HepG2 (cell line): ENCODE measurements around the gene FILIP1. TPM values are rescaled to one million over a fixed set of nuclear protein-coding genes. Genes with fewer than 3 reads are reported as not detected.

Experiments
- ATAC-seq: fragments of 200-7000 bp; cut with Tn5 transposase; 3 replicates; pipeline ENCODE4 v1.9.1; 2020; ENCODE audit warnings: mild to moderate bottlenecking, moderate library complexity
- BruUV-seq: library from RNA; stranded (reverse); fragments of 400-500 nt; replicated peaks from 2 replicates; lab custom pipeline; 2021; lab: Mats Ljungman, UMichigan
- CTCF ChIA-PET: fragments of 300-600 bp; formaldehyde crosslinking; extraction: SDS; loops from one replicate; lab custom pipeline; 2021; ENCODE audit warnings: low total read pairs, inconsistent platforms, low intra/inter-chr PET ratio; lab: Yijun Ruan, JAX
- POLR2A ChIA-PET: fragments of 350-600 bp; sonication (Branson Sonifier 250); formaldehyde crosslinking; loops from one replicate; lab custom pipeline; 2020; ENCODE audit warnings: antibody characterized with exemption, inconsistent platforms; lab: Yijun Ruan, JAX
- DNase-seq: peaks from one replicate; pipeline ENCODE4 v3.0.0-alpha.2; 2015; ENCODE audit warnings: low spot score
- FAIRE-seq: peaks from 3 replicates; lab custom pipeline; 2011; peaks lifted over from hg19 to GRCh38; lab: Jason Lieb, UNC
- H2AFZ ChIP-seq: one replicate; pipeline ENCODE4 v1.6.1; 2011; ENCODE audit warnings: low read length, inconsistent platforms
- H3K27ac ChIP-seq: fragments of 300-600 bp; 3 replicates; pipeline ENCODE4 v1.8.0; 2011; ENCODE audit warnings: mixed run types, mild to moderate bottlenecking, mixed read lengths, low read length, inconsistent platforms; ENCODE audit not compliant: insufficient read depth; ENCODE audit errors: extremely low read length
- H3K27me3 ChIP-seq, 2 experiments: fragments of 200-600 bp in 1 of 2; 2 replicates in 1 of 2; 3 replicates in 1 of 2; pipeline versions ENCODE4 v1.6.0 to v1.8.0; 2011; ENCODE audit warnings: low read length in 2 of 2, mild to moderate bottlenecking in 2 of 2, moderate library complexity in 2 of 2, inconsistent platforms in 1 of 2; ENCODE audit not compliant: insufficient read depth in 2 of 2, control insufficient read depth in 1 of 2
- H3K36me3 ChIP-seq, 2 experiments: fragments of 200-600 bp in 1 of 2; replicated peaks in 1 of 2; 2 replicates in 1 of 2; 3 replicates in 1 of 2; pipeline versions ENCODE4 v1.5.1 to v1.8.0; 2011; ENCODE audit warnings: low read length in 2 of 2, inconsistent platforms in 1 of 2; ENCODE audit not compliant: insufficient read depth in 2 of 2, control insufficient read depth in 1 of 2
- H3K4me1 ChIP-seq: 2 replicates; pipeline ENCODE4 v1.5.1; 2012; ENCODE audit warnings: low read length, inconsistent platforms; ENCODE audit not compliant: insufficient read depth
- H3K4me2 ChIP-seq: 2 replicates; pipeline ENCODE4 v1.6.0; 2011; ENCODE audit warnings: low read depth, low read length, inconsistent platforms
- H3K4me3 ChIP-seq, 3 experiments: fragments of 200-600 bp in 1 of 3; sonication (generic), shearing (Covaris generic) in 1 of 3; replicated peaks in 1 of 3; 2 replicates each; pipeline ENCODE4 v1.5.1; 2011 to 2016; ENCODE audit warnings: low read length in 3 of 3, inconsistent platforms in 2 of 3, low read depth in 2 of 3, mild to moderate bottlenecking in 2 of 3, control low read depth in 1 of 3, mixed read lengths in 1 of 3; ENCODE audit not compliant: insufficient read depth in 1 of 3
- H3K79me2 ChIP-seq: one replicate; pipeline ENCODE4 v1.6.1; 2011; ENCODE audit warnings: low read length, inconsistent platforms; ENCODE audit not compliant: insufficient read depth
- H3K9ac ChIP-seq: 2 replicates; pipeline ENCODE4 v1.6.0; 2011; ENCODE audit warnings: mild to moderate bottlenecking, low read depth, low read length, inconsistent platforms; ENCODE audit not compliant: insufficient read depth
- H3K9me3 ChIP-seq: 2 replicates; pipeline ENCODE4 v1.5.1; 2012; ENCODE audit warnings: mild to moderate bottlenecking, low read length
- H4K20me1 ChIP-seq: 2 replicates; pipeline ENCODE4 v1.6.0; 2011; ENCODE audit warnings: inconsistent platforms, mild to moderate bottlenecking, low read length, moderate library complexity; ENCODE audit not compliant: insufficient read depth
- E2F1 ChIP-seq: sonication (generic); formaldehyde crosslinking; IDR thresholded peaks from 2 replicates; pipeline ENCODE4 v1.5.0; 2020; ENCODE audit warnings: missing genetic modification reagents
- KLF11 ChIP-seq: IDR thresholded peaks from 2 replicates; pipeline ENCODE4 v1.6.1; 2016; ENCODE audit warnings: missing compliant biosample characterization
- KLF6 ChIP-seq: IDR thresholded peaks from 2 replicates; pipeline ENCODE4 v1.8.0; 2016; ENCODE audit warnings: missing biosample characterization, missing genetic modification reagents
- PHF21A ChIP-seq: sonication (generic); formaldehyde crosslinking; IDR thresholded peaks from 2 replicates; pipeline ENCODE4 v1.5.0; 2020; ENCODE audit warnings: mild to moderate bottlenecking, missing genetic modification reagents
- RELA ChIP-seq: sonication (generic); formaldehyde crosslinking; IDR thresholded peaks from 2 replicates; pipeline ENCODE4 v1.4.0; 2020; ENCODE audit warnings: missing genetic modification reagents
- ZBTB8A ChIP-seq: sonication (generic); formaldehyde crosslinking; IDR thresholded peaks from 2 replicates; pipeline ENCODE4 v1.4.0; 2020; ENCODE audit warnings: mild to moderate bottlenecking, low read depth, missing genetic modification reagents, borderline replicate concordance
- ZNF235 ChIP-seq: sonication (generic); formaldehyde crosslinking; IDR thresholded peaks from 2 replicates; pipeline ENCODE4 v1.8.1; 2023; ENCODE audit warnings: mild to moderate bottlenecking, missing genetic modification reagents, borderline replicate concordance
- ZNF256 ChIP-seq: sonication (generic); formaldehyde crosslinking; conservative IDR thresholded peaks from 2 replicates; pipeline ENCODE4 v1.4.0; 2020; ENCODE audit warnings: missing genetic modification reagents
- ZNF264 ChIP-seq: sonication (generic); formaldehyde crosslinking; IDR thresholded peaks from 2 replicates; pipeline ENCODE4 v1.4.0; 2020; ENCODE audit warnings: missing genetic modification reagents
- ZNF501 ChIP-seq: sonication (generic); formaldehyde crosslinking; IDR thresholded peaks from 2 replicates; pipeline ENCODE4 v1.5.1; 2020; ENCODE audit warnings: mild to moderate bottlenecking, moderate library complexity, missing genetic modification reagents
- WGBS: methylation state at CpG from one replicate; pipeline ENCODE4 v1.1.6; 2017; ENCODE audit warnings: low lambda C conversion rate; 5-methylcytosine and 5-hydroxymethylcytosine counted together
- in situ Hi-C: cut with HindIII; loops from 2 replicates; pipeline ENCODE4 v1.10.0; 2017; ENCODE audit warnings: low pct_unique_long_range_greater_than_20kb; ENCODE audit not compliant: extremely low pct_ligation_motif_present
- intact Hi-C: fragments of 100-400 bp; cut with micrococcal nuclease; formaldehyde crosslinking; loops from one replicate; pipeline ENCODE4 v1.10.0; 2022; ENCODE audit not compliant: unreplicated experiment
- polyA plus RNA-seq, 8 experiments: library from polyadenylated mRNA; depleted of rRNA in 3 of 8; stranded (reverse) in 7 of 8; unstranded in 1 of 8; fragments of >200 nt; fragmentation: Illumina TruSeq in 4 of 8; extraction: Trizol in 4 of 8; gene quantifications; 2 replicates each; pipeline versions ENCODE4 v1.2.1 to v1.2.3, GENCODE V29; 2011 to 2016; ENCODE audit warnings: low read depth in 4 of 8, missing spikeins in 1 of 8, mixed read lengths in 1 of 8; ENCODE audit not compliant: insufficient read depth in 1 of 8
- total RNA-seq, 5 experiments: library from RNA; depleted of rRNA; stranded (reverse); fragments of >200 nt; fragmentation: Illumina TruSeq; extraction: Trizol; gene quantifications; 2 replicates each; pipeline ENCODE4 v1.2.3, GENCODE V29; 2016; ENCODE audit warnings: low read depth in 1 of 5

Gene FILIP1
- total and polyA plus RNA-seq, 2 of the 13 experiments (the other 11 are each of a cell fraction or from before 2014, with no cell fraction given) = not detected

DNA sequence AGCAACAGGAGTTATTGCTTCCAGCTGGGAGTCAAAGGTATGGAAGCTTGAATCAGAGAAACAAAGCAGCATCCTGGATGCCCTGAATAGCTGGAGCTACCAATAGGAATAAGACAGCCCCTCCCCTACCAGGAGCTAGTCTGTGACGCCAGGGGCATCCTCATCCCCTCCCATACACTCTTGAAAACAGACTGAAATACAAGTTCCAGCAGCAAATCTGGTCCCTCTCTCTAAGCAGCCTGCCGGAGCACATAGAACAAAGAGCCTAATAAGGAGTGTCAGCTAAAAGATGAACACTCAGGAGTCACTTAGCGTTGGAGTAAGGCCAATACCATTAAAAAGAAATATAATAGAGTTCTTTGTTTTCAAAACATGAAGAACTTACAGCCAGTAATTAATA lies 25.6 kb downstream of the FILIP1 start (continued):
- TF ChIP-seq E2F1 = no peak
- TF ChIP-seq, all 625 proteins: peak for 0

- H3K27me3 ChIP-seq = no peaks in the 10 kb centered on the region; a peak in 1 of 5 replicates
- H3K27ac ChIP-seq = no peak overlapping the region
- H3K4me3 ChIP-seq = no peak overlapping the region
- no peak overlapping the region for H3K9ac ChIP-seq
- no peak overlapping the region for H3K4me2 ChIP-seq
- H3K4me1 ChIP-seq = no peaks in the 10 kb centered on the region
- FAIRE-seq (no peak), ATAC-seq (no peak), DNase-seq (no peak)
- intact Hi-C loops = no loop called here
- no peaks in the 10 kb centered on the region for H3K36me3 ChIP-seq
- no TSS peak for BruUV-seq
- no peaks in the 10 kb centered on the region for H4K20me1 ChIP-seq
- in situ Hi-C loops = no loop called here
- no peak overlapping the region for H2AFZ ChIP-seq
- CTCF ChIA-PET = no interaction called here
- POLR2A ChIA-PET = no interaction called here
- no peaks in the 10 kb centered on the region for H3K79me2 ChIP-seq
- no peaks in the 10 kb centered on the region for H3K9me3 ChIP-seq
- no peak for TF ChIP-seq PHF21A
- no peak for TF ChIP-seq ZNF501 (CRISPR knock-in tag)
- WGBS = 0% methylated on average over 4 of the region's 4 CpGs
Measured at GRCh38 chr6:75467284-75467683, 26.3 kb downstream of the FILIP1 start.

- DNase-seq (no peak), FAIRE-seq (no peak), ATAC-seq (no peak)
- H2AFZ ChIP-seq = no peak overlapping the region
- H3K27ac ChIP-seq = no peak overlapping the region
- no peak overlapping the region for H3K4me2 ChIP-seq
- no peaks in the 10 kb centered on the region for H4K20me1 ChIP-seq
- intact Hi-C loops (no loop called here), in situ Hi-C loops (no loop called here)
- whole genome bisulfite sequencing = 7% methylated on average over 1 of the region's 1 CpG
- no peaks in the 10 kb centered on the region for H3K4me1 ChIP-seq
- no peaks in the 10 kb centered on the region for H3K36me3 ChIP-seq
- CTCF ChIA-PET = no interaction called here
- no peak for TF ChIP-seq RELA (CRISPR knock-in tag)
- no peak for TF ChIP-seq ZNF256
- TF ChIP-seq ZBTB8A (CRISPR knock-in tag) = no peak
- TF ChIP-seq ZNF235 (CRISPR knock-in tag) = no peak
- TF ChIP-seq ZNF264 (CRISPR knock-in tag) = no peak
- TF ChIP-seq KLF6 (CRISPR knock-in tag) = no peak
- TF ChIP-seq KLF11 (CRISPR knock-in tag) = no peak
- POLR2A ChIA-PET = no interaction called here
- H3K27me3 ChIP-seq = no peaks in the 10 kb centered on the region; a peak in 1 of 5 replicates
- no peaks in the 10 kb centered on the region for H3K79me2 ChIP-seq
- no peak overlapping the region for H3K9ac ChIP-seq
- no peaks in the 10 kb centered on the region for H3K9me3 ChIP-seq
- BruUV-seq = no TSS peak
- H3K4me3 ChIP-seq = no peak overlapping the region
Measured at GRCh38 chr6:75466636-75467035, 27.0 kb downstream of the FILIP1 start.
